OCI-LY3 (cell line): Measurements from ENCODE around the gene AKR1C2.
A peak's percentile ranks its signal among the peaks of the same experiment; 100 is the strongest.
"Not testable (repeated sequence)": the region's sequence is repeated elsewhere in the genome, so short reads cannot be mapped to it uniquely, and the experiment has no call there.

Source experiments
- H2AFZ ChIP-seq: fragments of 200-600, 300-600 bp; shearing (Covaris generic); 2 replicates; pipeline ENCODE4 v1.6.0; 2014; ENCODE audit warnings: antibody characterized with exemption, low read depth, low read length
- H3K27ac ChIP-seq: fragments of 200-600, 300-600 bp; sonication (generic); 2 replicates; pipeline ENCODE4 v1.5.1; 2014; ENCODE audit warnings: mild to moderate bottlenecking, low read length, moderate library complexity, mixed read lengths
- H3K27me3 ChIP-seq: fragments of 200-600, 300-600 bp; sonication (generic); 2 replicates; pipeline ENCODE4 v1.6.1; 2014; ENCODE audit warnings: low read depth, low read length, mixed read lengths
- H3K36me3 ChIP-seq: fragments of 200-600, 300-600 bp; sonication (generic); replicated peaks from 2 replicates; pipeline ENCODE3; 2014; ENCODE audit warnings: low read depth, low read length, mixed read lengths
- H3K4me1 ChIP-seq: fragments of 300-600, 200-600 bp; sonication (generic); 2 replicates; pipeline ENCODE4 v1.6.1; 2014; ENCODE audit warnings: low read length, mixed read lengths
- H3K4me2 ChIP-seq: fragments of 200-600, 300-600 bp; sonication (generic); 2 replicates; pipeline ENCODE4 v1.6.1; 2014; ENCODE audit warnings: low read length, mixed read lengths
- H3K4me3 ChIP-seq: fragments of 300-600, 200-600 bp; sonication (generic); 2 replicates; pipeline ENCODE4 v1.5.1; 2014; ENCODE audit warnings: antibody characterized with exemption, mild to moderate bottlenecking, low read length, moderate library complexity
- H3K79me2 ChIP-seq: fragments of 300-600, 200-600 bp; shearing (Covaris generic); 2 replicates; pipeline ENCODE4 v1.6.1; 2014; ENCODE audit warnings: mild to moderate bottlenecking, low read length, mixed read lengths
- H3K9ac ChIP-seq: fragments of 300-600, 200-600 bp; shearing (Covaris generic); 2 replicates; pipeline ENCODE4 v1.6.0; 2014; ENCODE audit warnings: mild to moderate bottlenecking, low read length, moderate library complexity
- H3K9me3 ChIP-seq: fragments of 200-600, 300-600 bp; shearing (Covaris generic); 2 replicates; pipeline ENCODE4 v1.6.1; 2014; ENCODE audit warnings: low read length, mixed read lengths; ENCODE audit not compliant: insufficient read depth
- H4K20me1 ChIP-seq: fragments of 200-600, 300-600 bp; sonication (generic); 2 replicates; pipeline ENCODE4 v1.6.1; 2016; ENCODE audit warnings: low read length, mixed read lengths; ENCODE audit not compliant: insufficient read depth
- EZH2phosphoT487 ChIP-seq: fragments of 200-600 bp; shearing (Covaris generic); IDR thresholded peaks from 2 replicates; pipeline ENCODE4 v1.6.1; 2018; ENCODE audit warnings: antibody characterized with exemption, mixed run types, low read depth
- TF ChIP-seq, protein P1 (sequence below): fragments of 200-600, 300-600 bp; sonication (generic); IDR thresholded peaks from 2 replicates; pipeline ENCODE4 v1.5.1; 2014; ENCODE audit warnings: antibody characterized with exemption, low read length, low read depth

AKR1C2 gene

DNA sequence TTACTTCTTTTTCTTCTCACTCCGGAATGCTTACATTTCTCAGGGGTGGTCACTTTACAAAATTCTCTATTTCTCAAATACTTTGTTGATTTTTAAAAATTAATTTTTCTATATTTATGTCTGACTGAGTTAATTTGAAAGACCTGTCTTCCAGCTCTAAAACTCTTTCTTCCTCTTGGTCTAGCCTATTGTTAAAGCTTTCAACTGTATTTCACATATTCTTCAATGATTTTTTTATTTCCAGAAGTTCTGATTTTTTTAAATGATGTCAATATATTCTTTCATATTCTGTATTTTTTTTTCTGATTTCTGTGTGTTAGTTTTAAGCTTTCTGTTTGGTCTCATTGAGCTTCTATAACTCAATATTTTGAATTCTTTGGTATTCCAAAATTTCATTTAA, 27.3 kb upstream of the AKR1C2 start:
- Histone ChIP-seq H3K4me3 (no peak overlapping the region), H3K4me2 (no peak overlapping the region), H3K9me3 (0 out of 2 replicates have a peak, but pooled peaks cover 4% of the 10 kb centered on the region), H3K27me3 (no peaks in the 10 kb centered on the region), H3K27ac (no peak overlapping the region), H3K79me2 (no peaks in the 10 kb centered on the region), H4K20me1 (no peaks in the 10 kb centered on the region), H3K36me3 (no peaks in the 10 kb centered on the region), H3K4me1 (no peaks in the 10 kb centered on the region), H2AFZ (no peak overlapping the region), H3K9ac (no peak overlapping the region)
- TF ChIP-seq EZH2phosphoT487 = no peak
- TF ChIP-seq, protein P1, sequence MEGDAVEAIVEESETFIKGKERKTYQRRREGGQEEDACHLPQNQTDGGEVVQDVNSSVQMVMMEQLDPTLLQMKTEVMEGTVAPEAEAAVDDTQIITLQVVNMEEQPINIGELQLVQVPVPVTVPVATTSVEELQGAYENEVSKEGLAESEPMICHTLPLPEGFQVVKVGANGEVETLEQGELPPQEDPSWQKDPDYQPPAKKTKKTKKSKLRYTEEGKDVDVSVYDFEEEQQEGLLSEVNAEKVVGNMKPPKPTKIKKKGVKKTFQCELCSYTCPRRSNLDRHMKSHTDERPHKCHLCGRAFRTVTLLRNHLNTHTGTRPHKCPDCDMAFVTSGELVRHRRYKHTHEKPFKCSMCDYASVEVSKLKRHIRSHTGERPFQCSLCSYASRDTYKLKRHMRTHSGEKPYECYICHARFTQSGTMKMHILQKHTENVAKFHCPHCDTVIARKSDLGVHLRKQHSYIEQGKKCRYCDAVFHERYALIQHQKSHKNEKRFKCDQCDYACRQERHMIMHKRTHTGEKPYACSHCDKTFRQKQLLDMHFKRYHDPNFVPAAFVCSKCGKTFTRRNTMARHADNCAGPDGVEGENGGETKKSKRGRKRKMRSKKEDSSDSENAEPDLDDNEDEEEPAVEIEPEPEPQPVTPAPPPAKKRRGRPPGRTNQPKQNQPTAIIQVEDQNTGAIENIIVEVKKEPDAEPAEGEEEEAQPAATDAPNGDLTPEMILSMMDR = no peak

DNA sequence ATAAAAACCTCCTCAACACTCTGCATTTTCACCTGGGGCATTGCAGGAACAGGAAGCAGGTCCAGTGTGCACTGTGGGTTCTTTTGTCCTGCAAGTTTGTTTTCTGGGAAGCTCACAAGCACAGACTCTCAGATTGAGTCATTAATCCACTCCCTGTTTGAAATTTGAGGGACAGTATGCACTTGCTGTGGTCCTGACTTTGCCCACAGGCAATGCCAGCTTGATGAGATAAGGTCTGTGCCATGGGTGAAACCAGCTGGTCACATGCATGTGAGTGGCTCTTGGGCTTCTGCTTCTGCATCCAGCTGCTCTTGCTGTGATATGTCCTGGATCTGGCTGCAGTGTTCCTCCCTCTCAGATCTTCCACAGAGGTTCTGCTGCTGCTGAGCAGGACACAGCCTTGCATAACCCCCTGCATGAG, 21.8 kb upstream of the AKR1C2 start:
- not testable (repeated sequence) for H3K79me2 ChIP-seq, H3K27me3 ChIP-seq, H3K36me3 ChIP-seq, H3K9me3 ChIP-seq, H2AFZ ChIP-seq, H4K20me1 ChIP-seq, H3K27ac ChIP-seq, H3K4me3 ChIP-seq, H3K9ac ChIP-seq
- H3K4me1 ChIP-seq = peaks cover 12% of the 10 kb centered on the region
- 0 out of 2 replicates have a peak overlapping the region, but pooled peaks have one; percentile 28 for H3K4me2 ChIP-seq

DNA sequence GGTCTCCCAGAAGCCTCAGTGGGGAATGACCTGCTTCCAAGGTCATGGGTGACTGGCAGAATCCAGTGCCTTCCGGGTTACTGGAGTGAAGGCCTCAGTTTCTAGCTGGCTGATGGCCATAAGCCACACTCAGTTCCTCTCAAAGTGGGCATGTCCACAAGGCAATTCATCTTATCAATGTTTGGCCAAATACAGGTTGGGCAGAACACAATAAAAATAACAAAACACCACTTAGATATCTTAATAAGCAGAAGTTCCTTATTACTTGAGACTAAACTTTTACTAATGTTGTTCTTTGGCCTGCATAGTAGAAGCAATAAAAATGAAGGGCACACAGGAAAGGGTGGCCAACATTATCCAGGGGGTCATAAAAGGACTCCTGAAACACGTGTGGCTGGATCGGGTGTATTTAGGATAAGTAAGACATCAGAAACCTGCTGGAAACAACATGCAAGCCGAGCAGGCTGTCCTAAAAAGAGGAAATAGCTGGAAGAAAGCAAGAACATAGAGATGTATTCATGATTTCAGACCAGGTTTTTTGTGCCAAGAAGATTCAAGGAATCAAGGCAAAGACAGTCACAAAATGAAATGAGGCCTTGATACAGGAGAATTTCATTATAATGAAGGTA, 19.6 kb upstream of the AKR1C2 start:
- H3K79me2 ChIP-seq = no peaks in the 10 kb centered on the region
- H3K4me1 ChIP-seq = peaks cover 12% of the 10 kb centered on the region
- TF ChIP-seq EZH2phosphoT487 = no peak

DNA sequence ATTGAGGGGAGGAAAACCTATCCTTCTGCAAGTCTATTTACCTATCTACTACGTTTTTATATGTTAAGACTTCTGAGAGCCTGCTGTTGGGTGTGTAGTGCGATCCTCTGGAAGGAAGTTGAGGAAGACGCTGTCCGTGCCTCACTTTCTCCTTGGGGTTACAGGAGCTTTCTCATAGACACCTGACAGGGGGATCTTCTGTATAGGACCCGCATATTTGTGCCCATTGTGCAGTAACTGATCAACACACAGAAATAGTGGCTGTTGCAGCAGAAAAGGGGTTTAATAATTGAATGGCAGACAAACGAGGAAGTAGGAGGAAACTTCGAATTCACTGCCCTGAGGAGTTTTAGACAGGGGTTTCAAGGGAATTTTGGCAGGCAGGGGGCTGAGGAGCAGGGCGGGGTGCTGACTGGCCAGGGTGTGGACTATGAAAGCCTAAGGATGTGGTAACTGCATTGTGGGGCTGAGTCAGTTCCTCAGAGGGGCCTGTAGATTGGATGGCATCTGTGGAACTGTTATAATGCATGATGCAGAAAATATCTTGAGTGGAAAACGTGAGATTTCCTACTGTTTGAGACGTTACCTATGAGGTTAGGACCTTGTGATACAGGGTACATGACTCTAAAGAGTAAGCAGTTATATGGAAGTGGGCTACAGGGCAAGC, 18.1 kb upstream of the AKR1C2 start:
- H2AFZ ChIP-seq, H3K9me3 ChIP-seq, H3K9ac ChIP-seq, H3K27ac ChIP-seq, H3K4me2 ChIP-seq, H4K20me1 ChIP-seq, H3K27me3 ChIP-seq, H3K79me2 ChIP-seq, H3K4me3 ChIP-seq, H3K36me3 ChIP-seq: not testable (repeated sequence)
- peaks cover 12% of the 10 kb centered on the region for H3K4me1 ChIP-seq

More for the DNA sequence above, 19.6 kb upstream of the AKR1C2 start:
- no peaks in the 10 kb centered on the region for H4K20me1 ChIP-seq
- no peaks in the 10 kb centered on the region for H3K36me3 ChIP-seq
- no peak overlapping the region for H3K9ac ChIP-seq
- H3K27ac ChIP-seq = no peak overlapping the region
- H3K4me2 ChIP-seq = no peak overlapping the region
- H2AFZ ChIP-seq = no peak overlapping the region
- no peak overlapping the region for H3K4me3 ChIP-seq
- no peaks in the 10 kb centered on the region for H3K9me3 ChIP-seq
- no peaks in the 10 kb centered on the region for H3K27me3 ChIP-seq

DNA sequence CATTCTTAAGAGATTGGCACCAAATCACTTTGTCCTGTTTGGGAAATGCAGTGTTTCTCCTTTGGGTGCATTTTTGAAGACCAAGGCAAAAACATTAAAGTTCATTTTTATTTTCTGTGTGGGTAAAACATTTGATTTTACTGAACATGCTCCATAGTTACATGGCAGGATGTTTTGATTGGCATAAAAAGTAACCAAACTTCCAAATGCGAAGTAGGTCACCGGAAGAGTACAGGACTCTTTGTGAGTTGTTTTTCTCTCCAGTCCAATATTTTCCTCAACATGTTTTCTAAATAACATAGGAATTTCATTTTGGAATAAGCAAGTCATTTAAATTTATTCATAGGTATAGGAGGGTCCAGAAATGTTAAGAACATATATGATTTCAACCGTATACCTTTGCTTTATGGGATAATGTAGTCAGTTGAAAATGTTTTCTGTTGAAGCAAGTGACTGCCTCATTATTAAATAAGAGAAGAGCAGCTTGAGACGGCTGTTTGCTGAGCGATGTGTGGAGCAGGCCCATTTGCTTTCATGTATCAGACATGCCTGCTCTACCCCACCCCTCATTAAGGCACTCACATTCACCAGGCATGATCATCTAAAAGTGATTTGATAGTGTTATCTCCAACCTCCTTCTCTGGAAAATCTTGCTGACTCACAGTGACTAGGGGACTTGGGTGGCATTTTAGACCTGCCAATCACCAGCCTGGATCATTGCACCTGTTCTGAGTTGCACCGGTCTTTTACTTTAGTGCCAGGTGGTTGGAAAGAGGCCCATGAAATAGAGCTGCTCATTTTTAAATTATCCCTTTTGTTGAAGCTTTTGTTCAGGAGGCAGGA, 16.3 kb upstream of the AKR1C2 start:
- not testable (repeated sequence) for H3K9me3 ChIP-seq, H2AFZ ChIP-seq, H3K27ac ChIP-seq, H3K4me2 ChIP-seq, H3K36me3 ChIP-seq, H3K4me1 ChIP-seq, H3K27me3 ChIP-seq, H3K4me3 ChIP-seq, H4K20me1 ChIP-seq, H3K79me2 ChIP-seq, H3K9ac ChIP-seq

DNA sequence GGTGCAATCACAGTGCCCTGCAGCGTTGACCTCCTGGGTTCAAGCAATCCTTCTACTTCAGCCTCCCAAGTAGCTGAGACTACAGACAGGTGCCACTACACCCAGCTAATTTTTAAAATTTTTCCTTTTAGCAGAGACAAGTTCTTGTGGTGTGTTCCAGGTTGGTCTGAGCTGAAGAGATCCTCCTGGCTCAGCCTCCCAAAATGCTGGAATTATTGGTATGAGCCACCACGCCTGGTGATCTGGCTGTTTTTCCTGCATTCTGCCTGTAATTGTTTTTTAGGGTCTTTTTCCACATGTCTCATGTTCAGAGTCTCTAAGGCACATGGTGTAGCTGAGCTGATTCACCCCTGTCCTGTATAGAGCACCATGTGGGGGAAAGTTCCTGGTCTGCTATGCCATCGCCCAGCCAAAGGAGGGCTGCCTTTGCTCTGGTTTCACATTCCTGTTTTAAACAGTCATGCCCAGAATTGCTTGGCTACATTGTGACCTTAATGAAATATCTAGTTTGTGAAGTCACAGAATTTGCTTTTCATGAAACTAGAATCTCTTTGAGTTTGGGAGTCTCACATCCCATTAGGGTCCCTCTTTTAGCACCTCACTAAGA, 15.1 kb upstream of the AKR1C2 start:
- not testable (repeated sequence) for H3K36me3 ChIP-seq, H3K9ac ChIP-seq, H3K4me1 ChIP-seq, H3K9me3 ChIP-seq, H3K27ac ChIP-seq, H2AFZ ChIP-seq, H3K4me2 ChIP-seq, H3K27me3 ChIP-seq, H4K20me1 ChIP-seq, H3K4me3 ChIP-seq, H3K79me2 ChIP-seq
